Left lung (tissue), 10 donors: ENCODE data around the gene CCDC170. TPM values are rescaled to one million over a fixed set of nuclear protein-coding genes. Genes with fewer than 3 reads are reported as not detected.

ENCODE experiments used
- ATAC-seq: fragments of 200-7000 bp; cut with Tn5 transposase; one replicate; pipeline ENCODE4 v1.9.1; 2020; ENCODE audit warnings: moderate library complexity
- DNase-seq, 4 donors: peaks; one replicate each; pipeline ENCODE4 v3.0.0-alpha.2; 2013 to 2020
- H3K27ac ChIP-seq, 2 donors: fragments of 200-600 bp; sonication (generic) in 1 of 2; one replicate each; pipeline versions ENCODE4 v1.5.0 to v1.8.0; 2020 to 2021
- H3K27me3 ChIP-seq, 2 donors: fragments of 200-600 bp; sonication (generic) in 1 of 2; one replicate each; pipeline versions ENCODE4 v1.5.0 to v1.8.0; 2020 to 2021
- H3K36me3 ChIP-seq, 2 donors: fragments of 200-600 bp; sonication (generic) in 1 of 2; one replicate each; pipeline versions ENCODE4 v1.5.0 to v1.8.0; 2020 to 2021
- H3K4me1 ChIP-seq, 2 donors: fragments of 200-600 bp; one replicate each; pipeline ENCODE4 v1.8.0; 2021
- H3K4me3 ChIP-seq, 2 donors: fragments of 200-600 bp; sonication (generic) in 1 of 2; one replicate each; pipeline versions ENCODE4 v1.5.0 to v1.8.0; 2020 to 2021; ENCODE audit warnings: mild to moderate bottlenecking in 1 of 2
- H3K9me3 ChIP-seq, 2 donors: fragments of 200-600 bp; sonication (generic) in 1 of 2; one replicate each; pipeline versions ENCODE4 v1.5.0 to v1.8.0; 2020 to 2021
- intact Hi-C, 2 donors: fragments of 100-400 bp; cut with DNase I; formaldehyde crosslinking; loops; one replicate each; pipeline versions ENCODE4 v1.11.2 to v1.14.2; 2022
- polyA plus RNA-seq, 6 donors: library from polyadenylated mRNA; unstranded; fragments of 120-200 nt; gene quantifications; one replicate each; pipeline ENCODE4 v1.2.1, GENCODE V29; 2013; ENCODE audit not compliant: insufficient read length in 6 of 6
- total RNA-seq, 2 donors: library from RNA; stranded (reverse); fragmentation: NEBNext Ultra II Directional; extraction: Animal tissue kit (Norgen Biotek cat#: 25700); gene quantifications; one replicate each; pipeline ENCODE4 v1.2.1, GENCODE V29; 2021
- TF ChIP-seq, protein P1 (sequence below), 2 donors: fragments of 200-600 bp; sonication (generic) in 1 of 2; IDR thresholded peaks; one replicate each; pipeline versions ENCODE4 v1.5.0 to v1.8.0; 2021; ENCODE audit warnings: antibody characterized with exemption in 2 of 2
- donor health status: DM: no; HTN: yes; CAD: no.
- donor health status: DM: no; HTN: no; CAD: no.

The CCDC170 gene
- total and polyA plus RNA-seq, 8 donors: 1.3 to 8.2 (median 4.4) TPM

DNA sequence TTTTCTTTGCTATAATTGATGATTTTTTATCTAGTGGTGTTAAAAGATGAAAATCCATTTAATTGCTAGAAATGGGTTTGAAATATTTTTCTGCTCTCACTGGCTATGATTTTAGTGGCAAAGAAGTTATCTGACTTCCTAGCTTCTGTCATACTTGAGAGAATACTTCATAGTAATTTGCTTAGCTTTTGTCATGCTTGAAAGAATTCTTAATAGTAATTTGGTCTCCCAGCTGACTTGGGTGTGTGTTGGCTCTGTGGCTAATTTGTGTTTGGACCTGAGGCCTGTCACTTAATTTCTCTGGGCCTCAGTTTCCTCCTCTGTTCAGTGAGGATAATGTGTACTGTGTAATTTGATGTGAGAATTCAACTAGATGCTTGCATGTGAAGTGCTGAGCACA, 29.1 kb upstream of the CCDC170 start:
- Histone ChIP-seq H3K36me3 (peaks cover 2 to 61% of the 10 kb centered on the region in 2 donors), H3K27me3 (no peaks in the 10 kb centered on the region), H3K4me3 (no peak overlapping the region), H3K4me1 (no peaks in the 10 kb centered on the region), H3K9me3 (no peaks in the 10 kb centered on the region), H3K27ac (no peak overlapping the region)
- DNase-seq: no peak
- intact Hi-C loops: no loop called here
- ATAC-seq: no peak
- TF ChIP-seq, protein P1, sequence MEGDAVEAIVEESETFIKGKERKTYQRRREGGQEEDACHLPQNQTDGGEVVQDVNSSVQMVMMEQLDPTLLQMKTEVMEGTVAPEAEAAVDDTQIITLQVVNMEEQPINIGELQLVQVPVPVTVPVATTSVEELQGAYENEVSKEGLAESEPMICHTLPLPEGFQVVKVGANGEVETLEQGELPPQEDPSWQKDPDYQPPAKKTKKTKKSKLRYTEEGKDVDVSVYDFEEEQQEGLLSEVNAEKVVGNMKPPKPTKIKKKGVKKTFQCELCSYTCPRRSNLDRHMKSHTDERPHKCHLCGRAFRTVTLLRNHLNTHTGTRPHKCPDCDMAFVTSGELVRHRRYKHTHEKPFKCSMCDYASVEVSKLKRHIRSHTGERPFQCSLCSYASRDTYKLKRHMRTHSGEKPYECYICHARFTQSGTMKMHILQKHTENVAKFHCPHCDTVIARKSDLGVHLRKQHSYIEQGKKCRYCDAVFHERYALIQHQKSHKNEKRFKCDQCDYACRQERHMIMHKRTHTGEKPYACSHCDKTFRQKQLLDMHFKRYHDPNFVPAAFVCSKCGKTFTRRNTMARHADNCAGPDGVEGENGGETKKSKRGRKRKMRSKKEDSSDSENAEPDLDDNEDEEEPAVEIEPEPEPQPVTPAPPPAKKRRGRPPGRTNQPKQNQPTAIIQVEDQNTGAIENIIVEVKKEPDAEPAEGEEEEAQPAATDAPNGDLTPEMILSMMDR (IDR thresholded peaks at IDR 0.05): no peak

DNA sequence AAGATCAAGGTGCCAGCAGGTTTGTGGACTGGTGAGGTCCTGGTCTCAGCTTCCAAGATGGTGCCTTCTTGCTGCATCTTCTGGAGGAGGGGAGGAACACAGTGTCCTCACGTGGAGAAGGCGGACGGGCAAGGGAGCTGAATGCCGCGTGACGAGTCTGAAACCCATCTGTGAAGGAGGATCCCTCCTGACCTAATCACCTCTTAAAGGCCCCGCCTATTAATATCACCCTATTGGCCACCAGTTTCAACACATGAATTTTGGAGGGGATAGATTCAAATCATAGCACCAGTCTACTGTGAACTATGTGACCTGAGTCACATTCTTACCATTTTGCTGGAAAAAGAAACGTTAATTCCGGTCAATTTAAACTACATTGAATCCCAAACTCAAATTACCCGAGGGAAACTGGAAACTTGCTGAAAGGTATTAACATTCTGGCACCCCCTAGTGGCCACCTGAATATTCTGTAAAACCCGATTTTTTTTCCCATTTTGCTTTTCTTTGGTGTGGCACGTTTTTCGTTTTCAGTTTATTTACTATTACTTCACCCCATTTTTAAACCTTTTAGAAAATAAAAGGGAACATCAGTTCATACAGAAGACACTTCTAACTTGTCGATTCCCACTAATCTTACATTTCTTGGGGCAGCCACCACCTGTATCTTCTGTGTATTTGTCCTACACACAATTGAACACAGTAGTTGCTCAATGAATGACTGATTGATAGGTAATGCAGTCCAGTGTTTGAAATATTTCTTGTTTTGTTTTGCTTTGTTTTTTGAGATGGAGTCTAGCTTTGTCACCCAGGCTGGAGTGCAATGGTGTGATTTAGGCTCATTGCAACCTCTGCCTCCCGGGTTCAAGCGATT, 17.9 kb upstream of the CCDC170 start:
- TF ChIP-seq, protein P1 (IDR thresholded peaks at IDR 0.05): peak; percentile 62 to 88
- no peaks in the 10 kb centered on the region for H3K9me3 ChIP-seq
- peak in 1 of 4 donors; percentile 58 for DNase-seq
- intact Hi-C loops: no loop called here
- no peak overlapping the region for H3K27ac ChIP-seq
- no peaks in the 10 kb centered on the region for H3K36me3 ChIP-seq
- peak; percentile 85 for ATAC-seq
- peaks cover 0 to 10% of the 10 kb centered on the region in 2 donors for H3K4me1 ChIP-seq
- H3K27me3 ChIP-seq: no peaks in the 10 kb centered on the region
- no peak overlapping the region for H3K4me3 ChIP-seq

DNA sequence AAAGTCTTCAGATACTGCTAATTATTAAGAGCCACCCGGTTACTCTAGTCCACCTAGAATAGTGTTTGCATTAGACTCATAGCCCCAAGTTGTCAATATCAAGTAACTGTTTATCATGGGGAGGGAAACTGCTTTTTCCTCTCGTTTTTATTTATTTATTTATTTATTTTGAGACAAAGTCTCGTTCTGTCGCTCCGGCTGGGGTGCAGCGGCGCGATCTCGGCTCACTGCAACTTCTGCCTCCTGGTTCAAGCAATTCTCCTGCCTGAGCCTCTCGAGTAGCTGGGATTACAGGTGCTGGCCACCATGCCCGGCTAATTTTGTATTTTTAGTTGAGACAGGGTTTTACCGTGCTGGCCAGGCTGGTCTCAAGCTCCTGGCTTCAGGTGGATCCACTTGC, 16.1 kb upstream of the CCDC170 start:
- peaks cover 0 to 22% of the 10 kb centered on the region in 2 donors for H3K4me1 ChIP-seq
- no peaks in the 10 kb centered on the region for H3K27me3 ChIP-seq
- no peaks in the 10 kb centered on the region for H3K36me3 ChIP-seq
- TF ChIP-seq, protein P1 (IDR thresholded peaks at IDR 0.05): no peak
- no peak overlapping the region for H3K27ac ChIP-seq
- DNase-seq: no peak
- H3K9me3 ChIP-seq: no peaks in the 10 kb centered on the region
- ATAC-seq: no peak
- H3K4me3 ChIP-seq: no peak overlapping the region
- intact Hi-C loops: no loop called here

DNA sequence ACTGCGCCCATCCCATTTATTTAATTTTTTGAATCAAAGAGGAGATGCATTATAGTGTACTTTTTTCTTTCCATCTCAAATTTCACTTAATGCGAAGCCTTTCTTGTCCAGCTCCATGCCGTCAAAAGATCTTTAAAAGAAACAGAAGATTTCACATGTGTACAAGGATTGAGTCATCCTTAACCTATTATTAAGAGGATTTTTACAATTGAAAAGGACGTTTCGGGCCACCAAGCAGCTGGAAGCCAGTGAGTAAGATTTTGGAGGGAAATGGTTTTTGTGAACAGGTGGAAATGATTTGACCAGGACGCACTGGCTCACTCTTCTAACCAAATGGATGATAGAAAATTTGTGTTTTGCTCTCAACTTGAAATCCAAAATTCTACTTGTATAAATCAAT, 15.1 kb upstream of the CCDC170 start:
- DNase-seq (no peak), ATAC-seq (no peak)
- peaks cover 0 to 29% of the 10 kb centered on the region in 2 donors for H3K4me1 ChIP-seq
- H3K4me3 ChIP-seq: no peak overlapping the region
- intact Hi-C loops: no loop called here
- no peaks in the 10 kb centered on the region for H3K9me3 ChIP-seq
- H3K27me3 ChIP-seq: no peaks in the 10 kb centered on the region
- no peaks in the 10 kb centered on the region for H3K36me3 ChIP-seq
- TF ChIP-seq, protein P1 (IDR thresholded peaks at IDR 0.05): no peak
- no peak overlapping the region for H3K27ac ChIP-seq

DNA sequence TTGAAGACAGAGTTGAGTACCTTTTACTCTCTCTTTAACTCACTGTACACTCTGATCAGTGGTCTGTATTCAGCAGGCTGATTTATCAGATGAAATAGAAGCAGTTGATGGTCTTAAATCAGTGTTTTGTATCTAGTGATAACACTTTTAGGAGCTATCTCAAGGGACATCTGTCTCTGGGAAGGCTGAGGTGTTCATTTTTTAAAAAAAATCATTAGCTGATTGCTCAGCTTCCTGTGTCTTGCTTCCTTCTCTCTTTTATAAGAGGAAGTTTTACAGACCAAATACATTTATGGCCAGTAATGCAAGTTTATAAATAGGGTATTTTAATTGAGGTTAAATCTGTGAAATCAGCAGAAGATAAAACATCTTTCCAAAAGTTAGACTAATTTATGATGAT, 12.0 kb upstream of the CCDC170 start:
- peak overlapping the region in 1 of 2 donors; percentile 86 for H3K27ac ChIP-seq
- no peaks in the 10 kb centered on the region for H3K27me3 ChIP-seq
- TF ChIP-seq, protein P1 (IDR thresholded peaks at IDR 0.05): no peak
- intact Hi-C loops: no loop called here
- no peak for ATAC-seq
- no peak for DNase-seq
- peaks cover 0 to 19% of the 10 kb centered on the region in 2 donors for H3K4me1 ChIP-seq
- H3K36me3 ChIP-seq: no peaks in the 10 kb centered on the region
- no peak overlapping the region for H3K4me3 ChIP-seq
- no peaks in the 10 kb centered on the region for H3K9me3 ChIP-seq
